ENCODE results near the gene RGS12.

RGS12 gene

GRCh38 chr4:3284734-3285557 is 7.9 kb upstream of the RGS12 start:
- DNase-seq = no peak

GRCh38 chr4:3285558-3286334 is 7.1 kb upstream of the RGS12 start:
- no peak for DNase-seq

DNA sequence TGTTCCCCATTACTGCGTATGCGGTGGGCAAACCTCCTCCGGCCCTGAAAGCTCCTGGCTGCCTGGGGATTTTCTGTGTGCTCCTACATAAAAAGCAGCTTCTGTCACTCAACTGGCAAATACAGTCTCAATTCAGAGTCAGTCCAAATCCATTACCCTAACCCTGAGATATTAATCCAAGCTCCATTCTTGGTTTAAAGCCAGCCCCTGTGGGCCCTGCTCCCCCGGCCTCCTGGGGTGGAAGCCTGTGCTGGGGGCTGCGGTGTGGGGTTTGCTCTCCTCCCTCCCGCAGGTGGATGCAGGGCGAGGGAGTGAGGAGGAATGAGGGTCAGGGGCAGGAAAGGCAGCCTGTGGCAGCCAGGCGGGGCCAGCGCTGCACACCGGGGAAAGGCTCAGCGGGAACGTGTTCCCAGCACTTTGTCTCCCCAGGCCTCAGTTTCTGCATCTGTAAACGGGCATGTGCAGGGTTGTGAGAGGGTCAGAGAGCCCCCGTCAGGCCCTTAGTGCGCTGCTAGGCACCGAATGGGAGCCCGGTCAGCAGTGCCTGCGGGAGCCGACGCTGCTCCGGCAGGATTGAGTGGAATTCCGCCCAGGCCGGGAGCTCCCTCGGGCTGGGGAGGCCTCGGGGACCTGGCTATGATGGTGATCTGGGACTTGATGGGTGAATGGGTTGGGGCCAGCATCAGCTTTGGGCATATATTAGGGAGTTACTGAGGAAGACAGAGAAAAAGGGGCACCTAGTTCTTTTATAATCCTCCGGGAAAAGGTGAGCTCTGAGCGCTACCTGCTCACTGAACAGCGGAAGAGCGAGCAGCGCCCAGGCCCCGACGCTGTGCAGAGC is 6.3 kb upstream of the RGS12 start:
- DNase-seq = no peak

DNA sequence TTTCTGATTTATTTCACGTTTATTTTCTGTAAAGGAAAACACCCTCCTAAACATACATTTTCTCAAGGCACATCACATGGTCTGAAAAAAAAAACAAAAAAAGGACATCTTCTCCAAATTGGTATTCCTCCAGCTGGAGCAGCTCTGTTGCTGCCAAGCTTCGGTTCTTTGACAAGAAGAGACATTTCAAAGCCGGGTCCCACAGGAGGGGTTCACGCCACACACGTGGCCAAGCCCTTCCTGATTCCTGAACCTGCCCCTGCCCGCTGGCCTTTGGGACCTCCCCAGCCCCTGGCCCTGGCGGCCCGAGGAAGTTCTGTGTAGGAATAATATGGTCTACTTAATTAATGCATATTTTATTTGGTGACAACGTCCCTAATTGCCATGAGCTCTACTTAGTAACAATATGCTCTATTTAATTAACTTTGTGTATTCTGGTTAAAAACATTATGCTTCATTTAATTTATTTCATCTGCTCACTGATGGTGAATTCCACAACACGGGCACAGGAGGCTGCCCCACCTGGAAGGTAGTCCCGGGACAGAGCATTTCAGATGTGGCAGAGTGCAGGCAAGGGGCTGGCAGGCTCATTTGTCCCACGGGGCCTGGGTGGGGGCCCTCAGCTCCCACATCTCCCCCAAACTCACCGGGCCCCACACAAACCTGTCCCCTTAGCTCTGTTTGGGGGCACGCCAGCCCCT is 5.4 kb upstream of the RGS12 start:
- DNase-seq = no peak

DNA sequence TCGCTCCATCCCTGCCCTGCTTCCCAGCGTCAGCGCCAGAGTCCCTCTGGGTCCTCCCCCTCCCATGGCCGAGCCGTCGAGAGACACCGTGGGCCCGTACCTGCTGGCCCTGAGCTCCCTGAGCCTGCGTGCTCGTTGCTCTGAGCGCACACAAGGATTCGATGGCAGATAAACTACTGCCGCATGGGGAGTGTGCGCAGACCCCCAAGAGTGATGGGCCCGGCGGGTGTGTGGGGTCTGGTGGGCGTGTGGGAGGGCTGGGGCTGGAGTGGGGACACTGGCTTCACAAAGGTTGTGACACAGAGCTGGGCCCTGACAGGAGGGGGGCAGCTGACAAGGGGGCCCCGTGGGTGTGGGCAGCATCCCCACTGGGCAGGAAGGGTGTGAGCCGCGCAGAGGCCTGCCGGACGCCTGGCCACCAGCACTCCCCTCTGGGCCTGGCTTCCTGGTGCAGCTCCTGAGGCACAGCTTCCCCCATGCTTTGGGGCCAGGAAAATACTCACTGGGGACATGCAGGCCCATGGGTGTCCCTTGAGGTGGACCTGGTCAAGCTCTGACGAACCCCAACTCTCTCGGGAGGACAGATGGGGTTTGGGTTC is 4.8 kb upstream of the RGS12 start:
- no peak for DNase-seq

DNA sequence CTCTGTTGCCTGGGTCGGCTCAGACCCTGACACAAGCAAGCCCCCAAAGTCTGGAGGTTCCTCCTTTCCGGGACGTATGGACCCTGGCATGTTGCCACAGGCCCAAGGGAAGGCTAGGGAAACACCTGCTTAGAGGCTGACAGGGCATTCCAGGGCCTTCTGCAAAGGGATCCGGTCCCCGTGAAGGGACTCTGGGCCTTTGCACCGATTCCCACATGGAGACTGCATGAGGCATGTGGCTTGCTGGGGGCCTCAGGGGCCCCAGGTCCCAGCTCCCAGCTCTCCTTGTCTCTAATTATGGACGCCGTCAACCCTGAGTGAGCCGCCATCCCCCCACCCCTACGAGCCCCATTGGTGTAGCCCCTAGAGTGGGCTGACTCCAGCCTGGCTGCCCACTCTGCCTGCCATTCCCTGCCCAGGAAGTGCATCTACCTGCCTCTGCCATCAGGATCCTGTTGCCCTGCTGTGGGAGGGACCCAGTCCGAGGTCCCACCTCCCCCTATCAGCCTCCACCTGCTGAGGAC is 4.2 kb upstream of the RGS12 start:
- DNase-seq = no peak

DNA sequence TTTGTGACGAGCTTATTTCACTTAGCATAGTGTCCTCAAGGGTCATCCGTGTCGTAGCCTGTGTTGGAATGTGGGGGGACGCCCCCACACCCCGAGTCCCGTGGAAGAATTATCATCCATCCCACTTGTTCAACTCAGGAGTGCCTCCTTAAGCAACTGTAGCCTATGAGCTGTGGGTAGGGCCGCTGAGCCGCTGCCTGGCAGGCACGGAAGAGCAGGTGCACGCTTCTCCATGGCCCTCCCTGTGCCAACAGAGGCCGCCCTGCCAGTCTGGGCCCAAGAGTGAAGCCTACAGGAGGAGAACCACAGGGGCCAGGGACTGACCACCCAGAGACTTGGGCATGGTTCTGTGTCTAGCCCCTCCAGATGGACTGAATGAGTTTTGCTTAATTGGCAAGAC is 2.3 kb upstream of the RGS12 start:
- DNase-seq = no peak

DNA sequence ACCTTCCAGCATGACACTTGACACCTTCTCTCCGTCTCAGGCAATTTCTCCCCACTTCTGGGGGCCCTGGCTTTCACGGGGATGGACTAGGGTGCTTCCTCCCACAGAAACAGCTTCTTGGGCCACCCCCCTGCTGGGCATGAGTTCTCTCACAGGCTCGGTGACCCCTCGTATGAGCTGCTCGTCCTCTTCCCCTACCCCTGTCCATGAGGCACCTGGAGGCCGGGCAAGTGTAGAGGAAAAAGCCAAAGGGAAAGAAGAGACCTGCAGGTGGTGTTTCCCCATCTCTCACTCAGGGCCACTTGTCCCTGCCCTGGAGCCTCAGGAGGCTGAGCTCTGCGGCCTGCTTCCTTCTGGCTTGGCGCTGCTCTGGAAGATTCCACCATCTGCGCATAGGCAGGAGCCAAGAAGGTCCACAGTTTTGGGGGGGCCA is 1.9 kb upstream of the RGS12 start:
- no peak for DNase-seq

- no peak for DNase-seq
Observed at GRCh38 chr4:3291411-3291968, 1.3 kb upstream of the RGS12 start.

DNA sequence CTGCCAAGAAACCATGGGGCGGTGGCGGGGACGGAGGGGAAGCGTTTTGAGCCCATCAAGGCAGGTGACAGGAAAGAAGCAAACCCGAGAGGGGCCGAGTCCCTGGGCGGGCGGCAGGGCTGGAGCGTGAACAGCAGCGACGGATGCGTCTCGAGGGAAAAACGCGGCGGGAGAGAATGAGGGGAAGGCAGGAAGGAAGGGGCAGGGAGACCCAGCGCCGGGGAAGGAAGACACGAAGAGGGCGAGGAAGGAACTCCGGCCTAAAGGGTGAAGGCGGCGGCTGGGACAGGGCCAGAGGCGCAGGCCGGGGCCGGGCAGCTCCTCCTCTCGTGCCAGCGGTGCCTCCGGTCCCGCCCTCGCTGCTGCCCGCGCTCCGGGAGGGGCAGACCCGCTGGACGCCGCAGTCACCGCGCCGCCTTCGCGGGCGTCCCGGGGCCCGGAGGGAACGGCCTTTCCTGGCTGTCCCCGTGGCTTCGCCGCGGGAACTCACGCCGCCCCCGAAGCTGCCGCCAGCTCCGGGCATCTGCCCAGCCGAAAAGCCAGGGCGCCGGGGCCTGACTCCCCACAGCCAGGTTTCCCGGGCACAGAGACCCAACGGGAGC is 751 bp upstream of the RGS12 start:
- DNase-seq = peak; percentile 31

DNA sequence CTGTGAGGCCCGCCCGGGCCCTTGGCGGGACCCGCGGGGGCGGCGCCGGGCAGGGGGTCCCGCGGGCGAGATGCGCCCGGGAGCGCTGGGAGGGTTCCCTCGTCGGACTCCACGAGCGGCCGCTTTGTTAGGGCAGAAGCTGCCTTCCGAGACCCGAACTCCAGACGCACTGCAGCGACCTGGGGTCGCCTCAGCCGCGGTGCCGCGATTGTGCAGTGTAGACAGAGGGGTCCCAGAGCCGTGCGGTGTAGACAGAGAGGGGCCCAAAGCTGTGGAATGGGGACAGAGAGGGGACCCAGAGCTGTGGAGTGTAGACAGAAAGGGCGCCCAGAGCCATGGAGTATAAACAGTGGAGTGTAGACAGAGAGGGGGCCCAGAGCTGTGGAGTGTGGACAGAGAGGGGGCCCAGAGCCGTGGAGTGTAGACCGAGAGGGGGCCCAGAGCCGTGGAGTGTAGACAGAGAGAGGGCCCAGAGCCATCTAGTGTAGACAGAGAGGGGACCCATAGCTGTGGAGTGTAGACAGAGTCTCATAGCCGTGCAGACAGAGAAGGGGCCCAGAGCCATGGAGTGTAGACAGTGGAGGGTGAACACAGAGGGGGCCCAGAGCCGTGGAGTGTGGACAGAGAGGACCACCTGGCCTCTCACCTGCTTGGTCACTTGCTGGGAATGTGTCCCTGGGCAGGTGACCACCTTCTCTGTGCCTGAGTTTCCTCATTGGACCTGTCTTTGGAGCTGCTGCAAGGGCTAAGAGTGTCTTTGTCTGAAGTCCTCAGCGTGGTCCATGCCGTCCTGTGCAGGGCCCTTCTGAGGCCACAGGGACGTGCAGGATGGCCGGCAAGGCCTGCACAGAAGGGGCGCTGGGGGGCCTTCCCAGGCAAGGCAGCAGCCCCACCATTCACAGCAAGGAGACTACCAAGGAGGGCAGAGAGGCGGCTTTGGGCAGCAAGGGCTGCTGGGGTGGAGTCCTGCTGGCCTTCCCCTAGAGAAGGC is 875 bp downstream of the RGS12 start:
- no peak for DNase-seq

DNA sequence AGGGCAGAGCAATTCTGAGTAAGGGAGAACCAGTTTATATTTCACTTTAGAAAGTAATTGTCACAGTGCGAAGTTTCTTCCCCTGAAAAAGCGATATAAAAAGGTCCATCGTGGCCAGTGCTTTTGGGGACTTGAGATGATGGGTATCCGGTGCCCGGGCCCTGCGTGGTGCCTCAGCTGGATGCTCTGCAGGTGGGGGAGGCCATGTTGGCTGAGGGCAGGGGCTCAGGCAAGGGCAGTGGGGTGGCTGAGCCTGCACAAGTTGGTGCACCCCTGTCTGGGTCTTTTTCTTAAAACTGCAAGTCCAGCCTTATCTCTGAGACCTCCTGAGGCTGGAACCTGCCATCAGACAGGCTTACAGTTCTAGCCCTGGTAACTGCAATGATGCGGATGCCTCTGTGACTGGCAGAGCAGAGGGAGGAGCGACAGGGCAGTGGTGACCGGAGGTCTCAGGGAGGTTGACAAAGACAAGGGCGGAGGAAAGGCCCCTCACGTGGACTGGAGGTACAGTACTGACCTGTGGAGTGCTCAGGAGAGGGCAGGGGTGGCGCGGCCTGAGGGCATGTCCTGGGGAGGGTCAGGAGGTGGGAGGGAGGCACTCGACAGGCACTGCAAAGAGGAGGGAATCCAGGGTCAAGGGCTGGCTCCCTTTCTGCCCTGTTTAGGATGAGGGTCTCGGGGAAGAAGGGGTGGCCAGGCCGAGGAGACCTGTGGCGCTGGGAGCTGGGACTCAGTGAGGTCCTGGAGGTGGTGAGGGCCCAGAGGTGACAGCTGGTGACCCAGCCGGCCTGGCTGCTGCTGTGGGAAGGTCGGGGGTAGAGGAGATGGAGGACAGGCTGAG is 1.8 kb downstream of the RGS12 start:
- DNase-seq = no peak

- DNase-seq = no peak
Observed at GRCh38 chr4:3295837-3296624, 3.2 kb downstream of the RGS12 start.

DNA sequence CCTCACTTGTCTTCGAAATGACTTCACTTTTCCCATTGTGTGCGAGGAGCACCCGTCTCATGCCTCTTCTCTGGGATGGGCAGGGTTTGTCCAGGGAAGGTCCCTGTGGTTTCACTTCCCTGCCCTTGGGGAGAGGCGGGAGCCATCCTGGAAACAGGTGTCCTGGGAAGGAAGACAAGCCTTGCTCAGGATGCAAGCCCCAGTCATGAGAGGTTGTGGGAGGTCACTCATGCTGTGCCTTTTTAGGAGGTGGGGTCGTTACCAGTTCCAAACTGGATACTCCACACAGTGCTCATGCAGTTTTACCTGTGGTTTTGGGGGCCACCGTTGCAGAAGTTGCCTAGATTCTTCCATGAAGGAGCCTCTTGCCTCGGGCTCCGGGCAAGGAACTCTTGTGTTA is 3.8 kb downstream of the RGS12 start:
- DNase-seq = no peak

DNA sequence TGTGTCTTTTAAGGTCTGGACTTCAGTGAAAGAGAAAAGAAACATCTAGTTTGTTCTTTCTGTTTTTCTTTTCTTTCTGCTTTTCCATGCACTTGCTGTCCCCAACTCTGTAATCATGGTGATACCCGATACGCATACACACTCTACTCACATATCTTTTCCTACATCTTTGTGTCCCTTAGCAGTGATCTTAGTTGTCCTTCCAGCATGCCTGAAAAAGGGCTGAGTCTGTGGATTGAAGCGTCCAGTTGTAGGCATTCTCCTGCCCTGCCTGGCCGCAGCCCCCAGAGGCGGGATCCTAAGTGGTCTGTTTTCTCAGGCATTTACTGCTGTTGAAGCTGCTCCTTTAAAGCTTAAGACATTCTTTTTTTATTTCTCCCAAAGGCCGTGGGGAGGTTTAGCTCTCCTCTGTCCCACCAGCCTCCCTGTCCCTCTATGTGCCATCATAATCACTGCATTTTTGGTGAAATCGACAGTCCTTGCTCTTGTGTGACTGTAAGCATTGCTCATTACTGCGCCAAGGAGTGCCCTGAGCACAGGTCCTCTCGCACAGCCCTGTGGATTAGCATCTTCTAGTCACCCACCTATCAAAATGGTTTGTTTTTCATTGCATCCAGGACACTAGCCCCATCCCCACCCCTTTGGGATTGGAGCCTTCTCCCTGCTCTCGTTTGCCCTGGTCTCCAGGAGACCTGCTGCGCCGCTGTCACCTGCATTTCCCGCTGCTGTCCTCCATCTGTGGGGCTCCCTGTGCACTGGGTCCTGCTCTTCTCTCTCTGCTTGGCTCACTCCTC is 4.4 kb downstream of the RGS12 start:
- no peak for DNase-seq

GRCh38 chr4:3299122-3299975 is 6.5 kb downstream of the RGS12 start:
- DNase-seq = no peak

Measured in NCI-H1105 treated with DMSO at 0.1 percent for 48 hours (cell line).